ENCODE results near the gene KIF2C.

Gene KIF2C

GRCh38 chr1:44803312-44804095 is 63.9 kb downstream of the KIF2C start:
- ChIA-PET CTCF (interaction anchor here (1.1 kb wide), 1 partner anchor 17 kb away, joined by 4 read pairs; no protein-coding TSS in a partner anchor), POLR2A (interaction anchor here (1.2 kb wide), 1 partner anchor 16 kb away, joined by 4 read pairs; no protein-coding TSS in a partner anchor)
- TF ChIP-seq BHLHE40 (IDR thresholded peaks at IDR 0.05; ENCODE audit: borderline replicate concordance) (no peak), L3MBTL2 (conservative IDR thresholded peaks at IDR 0.05) (no peak), ELF4 (IDR thresholded peaks at IDR 0.05) (no peak), ZNF384 (IDR thresholded peaks at IDR 0.05) (no peak), CTBP1 (IDR thresholded peaks at IDR 0.05; ENCODE audit: borderline replicate concordance) (no peak), FOXA1 (IDR thresholded peaks at IDR 0.05) (no peak), NFRKB (IDR thresholded peaks at IDR 0.05) (no peak)
- TF ChIP-seq, protein P1, sequence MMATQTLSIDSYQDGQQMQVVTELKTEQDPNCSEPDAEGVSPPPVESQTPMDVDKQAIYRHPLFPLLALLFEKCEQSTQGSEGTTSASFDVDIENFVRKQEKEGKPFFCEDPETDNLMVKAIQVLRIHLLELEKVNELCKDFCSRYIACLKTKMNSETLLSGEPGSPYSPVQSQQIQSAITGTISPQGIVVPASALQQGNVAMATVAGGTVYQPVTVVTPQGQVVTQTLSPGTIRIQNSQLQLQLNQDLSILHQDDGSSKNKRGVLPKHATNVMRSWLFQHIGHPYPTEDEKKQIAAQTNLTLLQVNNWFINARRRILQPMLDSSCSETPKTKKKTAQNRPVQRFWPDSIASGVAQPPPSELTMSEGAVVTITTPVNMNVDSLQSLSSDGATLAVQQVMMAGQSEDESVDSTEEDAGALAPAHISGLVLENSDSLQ (IDR thresholded peaks at IDR 0.05): no peak
- DNase-seq (ENCODE audit: extremely low spot score): no peak

GRCh38 chr1:44805311-44806024 is 65.8 kb downstream of the KIF2C start:
- ChIA-PET CTCF (no interaction called here), POLR2A (interaction anchor here (1.2 to 7.5 kb wide), 3 partner anchors 9 to 29 kb away, joined by 3 to 137 read pairs (median 4); no protein-coding TSS in a partner anchor)
- DNase-seq (ENCODE audit: extremely low spot score): no peak
- TF ChIP-seq L3MBTL2 (conservative IDR thresholded peaks at IDR 0.05) (no peak), NFRKB (IDR thresholded peaks at IDR 0.05) (no peak), ZNF384 (IDR thresholded peaks at IDR 0.05) (no peak), ARNT (IDR thresholded peaks at IDR 0.05) (no peak), TARDBP (IDR thresholded peaks at IDR 0.05) (no peak), SP1 (IDR thresholded peaks at IDR 0.05) (no peak), SUZ12 (IDR thresholded peaks at IDR 0.05) (no peak)

DNA sequence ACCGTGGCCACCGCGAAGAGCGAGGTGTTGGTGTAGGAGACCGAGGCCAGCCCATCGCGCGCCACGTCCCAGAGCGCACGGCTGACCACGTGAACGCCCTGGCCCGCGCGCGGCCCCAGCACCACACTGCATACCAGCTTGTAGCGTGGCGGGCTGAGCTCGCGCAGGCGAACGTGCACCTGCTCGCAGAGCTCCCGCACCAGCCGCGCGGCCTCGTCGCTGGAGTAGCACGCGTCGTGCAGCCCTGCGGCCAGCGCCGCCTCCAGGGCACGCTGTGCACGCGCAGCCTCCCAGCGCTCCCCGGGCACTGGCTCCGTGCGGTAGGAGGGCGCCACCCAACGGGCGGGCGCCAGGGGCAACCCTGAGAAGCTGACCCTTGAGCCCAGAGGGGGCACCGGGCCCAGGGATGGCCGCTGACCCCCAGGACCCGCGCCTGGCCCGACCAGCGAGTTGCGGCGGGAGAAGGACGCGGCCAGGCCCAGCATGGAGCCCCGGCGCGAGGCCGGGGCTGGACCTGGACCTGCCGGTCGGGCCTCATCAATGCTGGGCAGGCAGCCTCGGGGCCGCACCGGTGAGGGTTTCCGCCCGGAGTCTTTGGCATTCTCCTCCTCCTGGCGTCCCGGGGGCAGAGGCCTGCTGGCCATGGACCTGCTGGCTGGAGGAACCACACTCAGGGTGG is 66.5 kb downstream of the KIF2C start:
- DNase-seq (ENCODE audit: extremely low spot score): no peak
- POLR2A ChIA-PET: interaction anchor here (1.2 to 7.5 kb wide), 6 partner anchors 10 to 75 kb away, joined by 3 to 137 read pairs (median 6); partner anchors contain the start of genes RNU5D-1 and RPS8
- CTCF ChIA-PET: no interaction called here
- no peak for TF ChIP-seq FOXM1 (IDR thresholded peaks at IDR 0.05; ENCODE audit: borderline replicate concordance)
- no peak for TF ChIP-seq FOXK2 (IDR thresholded peaks at IDR 0.05)
- TF ChIP-seq, protein P1 (IDR thresholded peaks at IDR 0.05): no peak
- no peak for TF ChIP-seq ARNT (IDR thresholded peaks at IDR 0.05)
- no peak for TF ChIP-seq ZNF384 (IDR thresholded peaks at IDR 0.05)
- no peak for TF ChIP-seq SUZ12 (IDR thresholded peaks at IDR 0.05)
- TF ChIP-seq TARDBP (IDR thresholded peaks at IDR 0.05): no peak
- no peak for TF ChIP-seq FOXA1 (IDR thresholded peaks at IDR 0.05)
- TF ChIP-seq LEF1 (IDR thresholded peaks at IDR 0.05; ENCODE audit: borderline replicate concordance): no peak

DNA sequence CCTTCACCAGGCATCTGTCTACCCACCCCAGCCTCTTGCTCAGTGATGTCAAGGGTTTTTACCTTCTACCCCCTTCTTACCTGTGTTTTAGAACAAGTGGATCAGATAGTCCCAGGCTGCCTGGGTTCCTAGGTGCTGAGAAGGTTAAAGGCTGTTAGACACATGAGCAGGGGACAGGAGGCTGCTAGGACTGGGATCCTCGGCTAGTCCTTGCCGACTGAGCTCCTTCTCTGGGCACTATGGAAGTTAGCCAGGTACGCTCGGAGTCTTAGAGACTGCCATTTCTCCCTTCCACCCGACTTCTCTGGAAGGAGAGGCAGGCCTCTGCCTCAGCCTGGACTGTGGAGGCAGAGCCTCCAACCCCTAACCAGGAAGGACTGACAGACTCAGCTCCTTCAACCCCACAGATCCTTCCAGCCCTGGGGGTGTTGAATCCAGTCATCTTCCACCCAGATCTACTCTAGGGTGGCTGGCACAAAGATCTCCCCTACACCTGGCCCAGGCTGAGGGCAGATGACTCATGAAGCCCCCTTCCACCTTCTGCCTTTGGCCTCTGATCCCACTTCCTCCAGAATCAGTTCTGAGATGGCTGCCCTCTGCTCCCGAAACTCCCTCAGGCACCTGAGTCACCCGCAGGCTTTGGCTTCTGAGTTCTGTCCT is 67.2 kb downstream of the KIF2C start, which contains the start of gene DYNLT4:
Gene DYNLT4 (minus strand): TSS at position 648 of the 660 bp plus-strand sequence. CDS start 683 bp downstream, outside the sequence.
- TF ChIP-seq FOXK2 (IDR thresholded peaks at IDR 0.05): no peak
- TF ChIP-seq NFRKB (IDR thresholded peaks at IDR 0.05): no peak
- no peak for TF ChIP-seq CTBP1 (IDR thresholded peaks at IDR 0.05; ENCODE audit: borderline replicate concordance)
- ChIA-PET CTCF (interaction anchor here (1.0 kb wide), 1 partner anchor 179 kb away, joined by 3 read pairs; the partner anchor contains the start of gene EIF2B3), POLR2A (interaction anchor here (0.6 to 7.5 kb wide), 9 partner anchors 10 to 175 kb away, joined by 3 to 137 read pairs (median 6); partner anchors contain the start of genes RNU5D-1 and RPS8)
- DNase-seq (ENCODE audit: extremely low spot score): no peak

DNA sequence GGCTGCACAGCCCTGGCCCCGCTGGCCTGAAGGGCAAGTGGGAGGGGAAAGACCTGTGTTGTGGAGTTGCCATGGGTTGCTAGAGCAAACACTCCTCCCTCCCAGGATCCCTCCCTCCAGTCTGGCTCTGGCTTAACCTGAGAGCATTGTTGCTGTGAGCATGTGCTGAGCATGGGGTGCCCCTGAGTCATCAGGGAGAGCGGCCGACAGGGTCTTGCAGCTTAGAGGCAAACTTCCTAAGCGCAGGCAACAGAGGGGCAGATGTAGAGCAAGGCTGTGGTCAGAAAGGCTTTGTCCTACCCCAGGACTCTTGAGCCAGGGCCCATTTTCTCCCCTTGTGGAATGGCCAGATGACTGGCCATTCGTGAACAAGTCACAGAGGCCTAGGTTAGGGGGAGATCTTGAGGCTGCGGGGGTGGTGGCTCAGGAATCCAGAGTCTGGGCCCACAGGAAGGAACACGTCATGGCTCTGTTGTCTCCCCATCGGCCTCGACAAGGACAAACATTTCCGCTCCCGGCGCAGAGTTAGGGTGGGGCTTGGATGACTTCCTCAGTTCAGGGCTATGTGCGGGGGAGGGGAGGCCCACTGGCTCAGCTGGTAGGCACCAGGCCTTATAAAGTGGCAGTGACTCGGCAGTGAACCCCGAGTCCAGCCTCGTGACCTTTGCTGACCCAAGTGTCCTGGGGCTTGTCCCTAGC is 67.9 kb downstream of the KIF2C start:
- POLR2A ChIA-PET: interaction anchor here (0.6 to 7.5 kb wide), 12 partner anchors 7 to 533 kb away, joined by 3 to 137 read pairs (median 6); partner anchors contain the start of genes MUTYH, PLK3, RNU5D-1 and RPS8
- DNase-seq (ENCODE audit: extremely low spot score): no peak
- TF ChIP-seq FOXA1 (IDR thresholded peaks at IDR 0.05) (no peak), SUZ12 (IDR thresholded peaks at IDR 0.05) (no peak), L3MBTL2 (conservative IDR thresholded peaks at IDR 0.05) (no peak; the same call in 1 of the 2 replicates), FOXK2 (IDR thresholded peaks at IDR 0.05) (no peak), BHLHE40 (IDR thresholded peaks at IDR 0.05; ENCODE audit: borderline replicate concordance) (no peak)
- CTCF ChIA-PET: interaction anchor here (0.9 to 2.6 kb wide), 3 partner anchors 7 to 179 kb away, joined by 3 to 10 read pairs (median 6); partner anchors contain the start of genes EIF2B3 and PLK3

Measured in HEK293T (cell line).